Measurements from ENCODE around the gene WDFY3.

DNA sequence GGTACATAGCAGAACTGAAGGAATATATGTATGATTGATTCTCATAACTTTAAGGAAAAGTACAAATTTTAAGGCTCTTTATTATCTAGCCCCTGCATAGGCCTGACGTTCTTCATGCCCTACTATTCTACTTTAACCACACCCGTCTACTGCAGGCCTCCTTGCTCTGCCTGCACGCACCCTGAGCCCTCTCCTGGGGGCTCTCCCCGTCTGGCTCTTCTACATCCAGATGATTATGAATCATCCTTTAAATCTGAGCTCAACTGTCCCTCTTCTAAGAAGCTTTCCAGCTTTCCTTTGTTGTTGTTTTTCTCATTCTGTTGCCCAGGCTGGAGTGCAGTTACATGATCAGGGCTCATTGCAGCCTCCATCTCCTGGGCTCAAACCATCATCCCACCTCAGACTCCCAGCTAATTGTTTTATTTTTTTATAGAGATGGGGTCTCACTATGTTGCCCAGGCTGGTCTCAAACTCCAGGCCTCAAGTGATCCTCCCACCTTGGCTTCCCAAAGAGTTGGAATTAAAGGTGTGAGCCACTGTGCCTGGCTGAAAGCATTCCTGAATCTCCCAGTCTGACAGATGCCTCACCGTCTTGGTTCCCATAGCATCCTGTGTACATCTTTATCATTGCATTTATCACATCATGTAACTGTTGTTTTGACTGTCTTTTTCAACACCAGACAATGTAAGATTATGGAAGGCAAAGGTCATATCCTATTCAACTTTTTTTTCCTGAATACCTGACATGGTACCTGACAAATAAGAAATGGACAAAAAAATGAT is 89.2 kb downstream of the WDFY3 start:
- TF ChIP-seq, protein P1, sequence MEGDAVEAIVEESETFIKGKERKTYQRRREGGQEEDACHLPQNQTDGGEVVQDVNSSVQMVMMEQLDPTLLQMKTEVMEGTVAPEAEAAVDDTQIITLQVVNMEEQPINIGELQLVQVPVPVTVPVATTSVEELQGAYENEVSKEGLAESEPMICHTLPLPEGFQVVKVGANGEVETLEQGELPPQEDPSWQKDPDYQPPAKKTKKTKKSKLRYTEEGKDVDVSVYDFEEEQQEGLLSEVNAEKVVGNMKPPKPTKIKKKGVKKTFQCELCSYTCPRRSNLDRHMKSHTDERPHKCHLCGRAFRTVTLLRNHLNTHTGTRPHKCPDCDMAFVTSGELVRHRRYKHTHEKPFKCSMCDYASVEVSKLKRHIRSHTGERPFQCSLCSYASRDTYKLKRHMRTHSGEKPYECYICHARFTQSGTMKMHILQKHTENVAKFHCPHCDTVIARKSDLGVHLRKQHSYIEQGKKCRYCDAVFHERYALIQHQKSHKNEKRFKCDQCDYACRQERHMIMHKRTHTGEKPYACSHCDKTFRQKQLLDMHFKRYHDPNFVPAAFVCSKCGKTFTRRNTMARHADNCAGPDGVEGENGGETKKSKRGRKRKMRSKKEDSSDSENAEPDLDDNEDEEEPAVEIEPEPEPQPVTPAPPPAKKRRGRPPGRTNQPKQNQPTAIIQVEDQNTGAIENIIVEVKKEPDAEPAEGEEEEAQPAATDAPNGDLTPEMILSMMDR (IDR thresholded peaks at IDR 0.05): no peak
- TF ChIP-seq POLR2A (IDR thresholded peaks at IDR 0.05): no peak

Data from uterus (tissue), 2 donors.